Measurements from ENCODE around the gene B4GALNT4. TPM values are rescaled to one million over a fixed set of nuclear protein-coding genes. Genes with fewer than 3 reads are reported as not detected.
"Not testable (repeated sequence)": the region's sequence is repeated elsewhere in the genome, so short reads cannot be mapped to it uniquely, and the experiment has no call there.

B4GALNT4 gene
- total and polyA plus RNA-seq, 5 experiments from 2014 or later: 0.16 to 1.3 (median 0.39) TPM; not detected in 2

- POLR2A ChIA-PET: interaction anchor here (0.5 to 5.6 kb wide), 10 partner anchors 11 to 1284 kb away, joined by 3 to 38 read pairs (median 6); partner anchors contain the start of genes BET1L and RIC8A
- H3K9me3 Mint-ChIP-seq, H3K27me3 Mint-ChIP-seq, H3K36me3 Mint-ChIP-seq, DNase-seq, ATAC-seq: not testable (repeated sequence)
- H3K4me1 Mint-ChIP-seq: peaks cover 37 to 93% (median 82%) of the 10 kb centered on the region in 4 donors
- H3K27ac Mint-ChIP-seq: peak overlapping the region; percentile 63 to 95 (median 90)
- H3K4me3 Mint-ChIP-seq: peak overlapping the region in 4 of 10 donors; percentile 52 to 74 (median 59)
These were observed 40.7 kb upstream of the B4GALNT4 start for GRCh38 chr11:328516-329100.

DNA sequence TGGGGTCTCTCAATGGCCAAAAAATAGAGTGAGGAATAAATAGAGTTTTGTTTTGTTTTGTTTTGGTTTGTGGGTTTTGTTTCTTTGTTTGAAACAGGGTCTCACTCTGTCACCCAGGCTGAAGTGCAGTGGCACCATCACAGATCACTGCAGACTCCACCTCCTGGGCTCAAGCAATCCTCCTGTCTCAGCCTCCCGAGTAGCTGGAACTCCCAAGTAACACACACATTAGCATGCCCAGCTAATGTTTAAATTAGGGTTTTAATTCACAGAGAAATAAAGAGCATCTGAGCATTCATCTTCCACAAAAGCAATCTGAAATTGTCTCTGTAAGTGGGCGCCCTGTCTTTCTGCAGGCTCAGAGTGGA is 39.4 kb upstream of the B4GALNT4 start:
- Mint-ChIP-seq H3K4me1 (peaks cover 29 to 88% (median 73%) of the 10 kb centered on the region in 4 donors), H3K27me3 (no peaks in the 10 kb centered on the region), H3K36me3 (no peaks in the 10 kb centered on the region), H3K27ac (peak overlapping the region; percentile 81 to 95 (median 92)), H3K9me3 (no peaks in the 10 kb centered on the region), H3K4me3 (peak overlapping the region in 9 of 10 donors; percentile 22 to 74 (median 56))
- ATAC-seq: no peak
- POLR2A ChIA-PET: interaction anchor here (0.8 to 5.6 kb wide), 10 partner anchors 10 to 123 kb away, joined by 3 to 38 read pairs (median 5); partner anchors contain the start of genes BET1L and RIC8A
- DNase-seq: no peak

- H3K36me3 Mint-ChIP-seq: no peaks in the 10 kb centered on the region
- H3K9me3 Mint-ChIP-seq: no peaks in the 10 kb centered on the region
- ATAC-seq: no peak
- peak overlapping the region in 5 of 10 donors; percentile 60 to 84 (median 73) for H3K4me3 Mint-ChIP-seq
- H3K27me3 Mint-ChIP-seq: no peaks in the 10 kb centered on the region
- POLR2A ChIA-PET: interaction anchor here (0.8 to 5.6 kb wide), 9 partner anchors 9 to 123 kb away, joined by 3 to 38 read pairs (median 6); partner anchors contain the start of genes BET1L and RIC8A
- H3K4me1 Mint-ChIP-seq: peaks cover 27 to 86% (median 70%) of the 10 kb centered on the region in 4 donors
- DNase-seq: no peak
- H3K27ac Mint-ChIP-seq: peak overlapping the region; percentile 81 to 95 (median 92)
These were observed 39.0 kb upstream of the B4GALNT4 start for GRCh38 chr11:330307-330693.

DNA sequence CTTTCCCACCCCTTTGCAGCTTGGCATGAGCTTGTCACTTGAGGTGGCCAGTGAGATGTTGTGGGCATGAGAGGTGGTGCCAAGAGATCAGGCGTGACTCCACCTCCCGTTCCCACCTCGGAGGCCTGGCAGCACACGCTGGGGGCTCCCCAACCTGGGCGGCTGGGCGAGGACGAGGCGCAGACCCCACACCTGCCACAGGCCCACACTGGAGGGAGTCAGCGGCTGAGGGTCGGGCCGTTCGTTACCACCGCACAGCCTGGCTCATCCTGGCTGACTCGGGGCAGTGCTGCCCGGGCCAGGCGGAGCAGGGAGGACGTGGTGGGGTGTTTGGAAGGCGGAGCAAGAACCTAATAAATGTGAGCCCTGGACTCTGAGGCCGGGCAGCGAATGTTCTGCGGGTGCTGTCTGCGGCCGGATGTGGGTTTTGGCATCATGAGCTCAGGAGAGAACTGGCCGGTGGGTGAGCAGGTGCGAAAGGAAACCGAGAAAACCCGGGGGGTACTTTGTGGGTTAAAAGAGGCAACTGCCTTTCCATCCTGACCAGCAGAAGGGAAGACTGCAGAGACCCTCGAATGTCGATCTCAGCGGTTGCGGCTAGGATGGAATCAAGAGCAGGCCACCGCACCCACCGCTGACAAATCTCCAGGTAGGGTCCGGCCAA is 38.5 kb upstream of the B4GALNT4 start:
- H3K36me3 Mint-ChIP-seq: no peaks in the 10 kb centered on the region

GRCh38 chr11:331358-332060 is 37.8 kb upstream of the B4GALNT4 start:
- H3K9me3 Mint-ChIP-seq: no peaks in the 10 kb centered on the region
- H3K27ac Mint-ChIP-seq: peak overlapping the region; percentile 53 to 92 (median 82)
- ATAC-seq (no peak), DNase-seq (no peak)
- POLR2A ChIA-PET: interaction anchor here (0.6 to 5.6 kb wide), 5 partner anchors 8 to 48 kb away, joined by 8 to 38 read pairs (median 24); no protein-coding TSS in a partner anchor
- no peaks in the 10 kb centered on the region for H3K27me3 Mint-ChIP-seq
- peak overlapping the region; percentile 40 to 84 (median 66) for H3K4me3 Mint-ChIP-seq
- peaks cover 32 to 86% (median 71%) of the 10 kb centered on the region in 4 donors for H3K4me1 Mint-ChIP-seq
- H3K36me3 Mint-ChIP-seq: no peaks in the 10 kb centered on the region

More for the DNA sequence above, 38.5 kb upstream of the B4GALNT4 start:
- H3K4me3 Mint-ChIP-seq: peak overlapping the region; percentile 40 to 84 (median 66)
- ATAC-seq (no peak), DNase-seq (no peak)
- no peaks in the 10 kb centered on the region for H3K27me3 Mint-ChIP-seq
- H3K9me3 Mint-ChIP-seq: no peaks in the 10 kb centered on the region
- peak overlapping the region; percentile 64 to 94 (median 88) for H3K27ac Mint-ChIP-seq
- POLR2A ChIA-PET: interaction anchor here (0.8 to 5.6 kb wide), 7 partner anchors 9 to 86 kb away, joined by 3 to 38 read pairs (median 20); no protein-coding TSS in a partner anchor
- peaks cover 30 to 86% (median 71%) of the 10 kb centered on the region in 4 donors for H3K4me1 Mint-ChIP-seq

DNA sequence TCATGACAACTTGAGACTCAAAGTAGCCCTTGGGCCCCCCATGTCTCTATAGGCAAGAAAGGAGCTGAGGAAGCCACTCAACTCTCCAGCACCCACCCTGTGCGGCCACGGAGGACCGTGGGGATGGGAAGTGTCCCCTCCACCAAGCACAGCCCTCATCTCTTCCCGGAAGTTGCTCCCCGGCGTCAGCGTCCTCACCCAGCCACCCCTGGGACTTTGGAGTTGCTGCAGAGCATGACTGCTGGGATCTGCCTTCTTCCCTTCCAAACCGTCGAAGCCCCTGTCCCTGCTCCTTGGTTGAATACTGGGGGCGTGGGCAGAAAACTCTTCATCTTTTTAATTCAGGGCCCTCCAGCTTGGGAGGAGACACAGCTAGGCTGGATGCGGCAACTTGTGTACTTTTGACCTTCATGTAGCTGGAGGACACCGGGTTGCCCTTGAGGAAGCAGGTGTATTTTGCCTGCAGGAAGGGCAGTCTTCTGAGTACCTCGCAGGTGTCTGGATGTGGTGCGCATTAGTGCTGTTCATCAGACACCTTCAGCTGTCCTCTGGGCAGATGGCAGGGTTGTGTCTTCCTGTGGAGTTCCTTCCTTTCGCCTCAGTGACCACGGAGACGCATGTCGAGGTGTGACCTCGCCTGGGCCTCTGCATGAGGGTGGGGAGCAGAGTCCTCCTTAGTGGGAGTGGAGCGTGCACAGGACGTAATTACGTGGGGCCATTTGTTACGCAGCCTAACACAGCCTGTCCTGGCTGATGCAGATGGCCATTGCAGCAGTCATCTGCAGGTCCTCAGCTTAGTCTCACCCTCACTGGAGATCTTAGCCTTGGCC is 36.4 kb upstream of the B4GALNT4 start:
- Mint-ChIP-seq H3K36me3 (no peaks in the 10 kb centered on the region), H3K4me1 (peaks cover 32 to 84% (median 66%) of the 10 kb centered on the region in 4 donors), H3K9me3 (no peaks in the 10 kb centered on the region), H3K27me3 (no peaks in the 10 kb centered on the region), H3K27ac (peak overlapping the region in 8 of 10 donors; percentile 20 to 76 (median 44)), H3K4me3 (peak overlapping the region in 9 of 10 donors; percentile 18 to 70 (median 54))
- DNase-seq (no peak), ATAC-seq (no peak)
- POLR2A ChIA-PET: interaction anchor here (0.6 to 2.4 kb wide), 4 partner anchors 9 to 17 kb away, joined by 3 to 7 read pairs (median 4); no protein-coding TSS in a partner anchor

- not testable (repeated sequence) for H3K4me3 Mint-ChIP-seq, H3K36me3 Mint-ChIP-seq, DNase-seq, ATAC-seq, H3K27me3 Mint-ChIP-seq, H3K9me3 Mint-ChIP-seq
- peak overlapping the region in 2 of 10 donors; percentile 35 to 69 for H3K27ac Mint-ChIP-seq
- peaks cover 34 to 77% (median 65%) of the 10 kb centered on the region in 4 donors for H3K4me1 Mint-ChIP-seq
- POLR2A ChIA-PET: interaction anchor here (0.6 to 2.4 kb wide), 2 partner anchors 10 to 12 kb away, joined by 3 to 7 read pairs; no protein-coding TSS in a partner anchor
These were observed 35.6 kb upstream of the B4GALNT4 start for GRCh38 chr11:333616-334263.

DNA sequence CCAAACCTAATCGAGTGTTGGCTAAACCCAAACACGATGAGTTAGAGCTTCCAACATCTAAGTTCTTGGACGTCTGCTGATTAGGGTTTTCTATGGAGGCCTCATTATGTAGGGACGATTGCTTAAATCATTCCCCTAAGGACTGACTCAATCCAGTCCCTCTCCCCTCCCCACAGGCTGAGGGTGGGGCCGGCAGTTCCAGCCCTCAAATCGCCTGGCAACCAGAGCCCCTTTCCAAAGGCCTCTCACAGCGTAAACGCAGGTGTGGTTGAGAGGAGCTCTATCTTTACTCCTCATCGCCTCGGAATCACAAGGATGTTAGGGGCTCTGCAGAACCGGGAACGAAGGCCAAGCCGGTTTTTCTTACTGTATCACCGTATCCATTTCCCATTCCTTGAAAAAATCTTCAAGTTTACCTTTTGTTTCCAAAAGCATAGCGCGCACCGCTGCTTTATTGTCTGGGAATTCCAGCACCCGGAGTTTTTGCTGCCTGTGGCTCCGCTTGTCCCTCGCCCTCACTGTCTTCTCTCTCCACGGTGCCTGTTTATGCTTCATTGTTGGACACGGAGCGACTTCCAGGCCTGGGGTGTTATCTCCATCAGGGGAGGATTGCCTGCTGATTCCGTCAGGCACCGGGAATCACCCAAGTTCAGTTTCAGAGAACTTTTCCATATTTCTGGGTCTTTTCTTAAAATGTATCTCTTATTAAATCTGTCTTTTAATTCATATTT is 34.9 kb upstream of the B4GALNT4 start:
- ATAC-seq (no peak), DNase-seq (no peak)
- Mint-ChIP-seq H3K4me3 (no peak overlapping the region), H3K36me3 (no peaks in the 10 kb centered on the region), H3K9me3 (no peaks in the 10 kb centered on the region), H3K27me3 (no peaks in the 10 kb centered on the region), H3K4me1 (peaks cover 29 to 71% (median 58%) of the 10 kb centered on the region in 4 donors), H3K27ac (peak overlapping the region in 2 of 10 donors; percentile 14 to 46)
- POLR2A ChIA-PET: interaction anchor here (2.4 kb wide), 1 partner anchor 11 kb away, joined by 7 read pairs; no protein-coding TSS in a partner anchor

- DNase-seq (no peak), ATAC-seq (peak in 1 of 2 donors; percentile 27)
- peaks cover 24 to 62% (median 50%) of the 10 kb centered on the region in 4 donors for H3K4me1 Mint-ChIP-seq
- no peaks in the 10 kb centered on the region for H3K27me3 Mint-ChIP-seq
- H3K4me3 Mint-ChIP-seq: peak overlapping the region in 7 of 10 donors; percentile 12 to 75 (median 45)
- POLR2A ChIA-PET: interaction anchor here (0.6 kb wide), 1 partner anchor 13 kb away, joined by 3 read pairs; no protein-coding TSS in a partner anchor
- peak overlapping the region; percentile 10 to 88 (median 70) for H3K27ac Mint-ChIP-seq
- H3K9me3 Mint-ChIP-seq: no peaks in the 10 kb centered on the region
- no peaks in the 10 kb centered on the region for H3K36me3 Mint-ChIP-seq
These were observed 33.3 kb upstream of the B4GALNT4 start for GRCh38 chr11:335779-336658.

DNA sequence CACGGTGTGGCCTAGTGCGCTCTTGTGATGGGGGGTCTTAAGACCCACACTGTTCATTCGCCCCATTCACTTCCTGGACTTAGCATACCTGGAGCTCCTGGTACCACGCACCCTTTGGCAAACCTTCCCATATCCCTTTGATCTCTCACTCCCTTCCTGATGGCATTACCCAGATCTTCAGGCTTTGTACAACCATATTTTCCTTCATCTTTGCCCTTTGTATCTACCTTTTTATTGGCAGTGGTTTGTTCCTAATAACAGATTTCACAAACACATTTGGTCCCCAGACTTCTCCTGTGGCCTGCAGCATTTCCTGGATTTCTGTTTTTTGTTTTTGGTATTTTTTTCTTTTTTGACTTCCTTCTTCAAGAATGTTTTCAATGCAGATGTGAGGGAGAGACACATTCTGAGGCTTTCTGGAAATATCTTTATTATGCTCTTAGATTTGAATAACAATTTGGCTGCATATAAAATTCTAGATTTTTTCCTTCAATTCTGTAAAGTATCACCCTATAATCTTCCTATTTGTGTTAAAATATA is 32.6 kb upstream of the B4GALNT4 start:
- no peaks in the 10 kb centered on the region for H3K36me3 Mint-ChIP-seq
- no peaks in the 10 kb centered on the region for H3K27me3 Mint-ChIP-seq
- H3K27ac Mint-ChIP-seq: peak overlapping the region; percentile 10 to 88 (median 70)
- ATAC-seq (peak in 1 of 2 donors; percentile 23), DNase-seq (no peak)
- H3K4me3 Mint-ChIP-seq: peak overlapping the region in 7 of 10 donors; percentile 12 to 75 (median 45)
- peaks cover 26 to 62% (median 50%) of the 10 kb centered on the region in 4 donors for H3K4me1 Mint-ChIP-seq
- no peaks in the 10 kb centered on the region for H3K9me3 Mint-ChIP-seq
- POLR2A ChIA-PET: interaction anchor here (1.1 kb wide), 1 partner anchor 17 kb away, joined by 3 read pairs; no protein-coding TSS in a partner anchor
